Measurements from ENCODE around the gene THUMPD1. TPM values are rescaled to one million over a fixed set of nuclear protein-coding genes. Genes with fewer than 3 reads are reported as not detected.

THUMPD1 gene
- total and polyA plus RNA-seq, 2 of the 8 experiments (the other 6 are each of a cell fraction or from before 2014, with no cell fraction given): 31.6 to 49.4 TPM

DNA sequence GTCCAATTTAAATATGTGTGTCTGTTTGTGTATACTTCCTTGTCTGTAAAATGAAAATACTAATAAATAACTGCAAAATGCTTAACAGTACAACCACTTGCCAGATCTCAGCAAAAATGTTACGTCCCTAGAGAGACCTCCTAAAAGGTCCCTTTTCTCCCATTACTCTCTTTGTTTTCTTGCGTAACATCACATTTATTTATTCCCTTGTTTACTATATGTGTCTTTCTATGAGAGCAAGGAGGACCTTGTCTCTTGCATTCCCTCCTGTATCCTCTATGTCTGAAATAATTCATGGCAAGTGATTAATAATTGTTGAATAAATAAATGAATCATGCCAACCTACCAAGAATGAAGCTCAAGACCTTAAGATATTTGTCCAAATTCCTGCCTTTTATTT is 24.1 kb upstream of the THUMPD1 start:
- POLR2A ChIA-PET (ENCODE audit: partially characterized antibody): interaction anchor here (1.9 kb wide), 1 partner anchor 9 kb away, joined by 6 read pairs; no protein-coding TSS in a partner anchor
- Histone ChIP-seq H2BK20ac (ENCODE audit: low read length) (no peak overlapping the region), H4K91ac (replicated peaks; ENCODE audit: insufficient read length, low read length) (no peak overlapping the region), H2BK12ac (ENCODE audit: low read depth, low read length) (no peak overlapping the region), H3K4me2 (ENCODE audit: insufficient read depth in 1 of 2, low read depth in 2 of 2, low read length in 2 of 2) (no peak overlapping the region), H3K79me1 (ENCODE audit: low read depth, low read length) (no peaks in the 10 kb centered on the region), H3K18ac (ENCODE audit: extremely low read depth, low read length) (no peak overlapping the region), H3K4me3 (ENCODE audit: extremely low read depth in 1 of 4, insufficient read depth in 2 of 4, low read depth in 3 of 4, low read length in 4 of 4) (no peak overlapping the region), H3K23me2 (ENCODE audit: low read depth, low read length) (no peaks in the 10 kb centered on the region), H3K36me3 (ENCODE audit: control insufficient read depth in 2 of 4, insufficient read depth in 4 of 4, low read length in 3 of 4) (no peaks in the 10 kb centered on the region), H4K8ac (ENCODE audit: extremely low read depth, insufficient read depth, low read length) (no peak overlapping the region), H3K27me3 (replicated peaks in 1 of 4; ENCODE audit: control insufficient read depth in 3 of 4, extremely low read depth in 1 of 4, insufficient read depth in 3 of 4, low read length in 3 of 4) (no peaks in the 10 kb centered on the region; a peak in 1 of 7 replicates), H4K5ac (ENCODE audit: insufficient read length, low read depth, low read length) (no peak overlapping the region), H3K79me2 (ENCODE audit: control insufficient read depth in 1 of 2, insufficient read depth in 2 of 2, low read length in 2 of 2) (no peaks in the 10 kb centered on the region), H2AK5ac (ENCODE audit: low read depth, low read length) (no peak overlapping the region), H4K20me1 (replicated peaks in 1 of 2; ENCODE audit: control insufficient read depth in 1 of 2, insufficient read depth in 2 of 2, low read length in 2 of 2) (no peaks in the 10 kb centered on the region), H2AFZ (ENCODE audit: low read length) (no peak overlapping the region), H3K9me3 (ENCODE audit: insufficient read depth in 2 of 2, low read depth in 1 of 2, low read length in 1 of 2) (no peaks in the 10 kb centered on the region; a peak in 1 of 4 replicates), H3K56ac (replicated peaks; ENCODE audit: insufficient read length, low read depth, low read length) (no peak overlapping the region), H2BK15ac (ENCODE audit: low read length) (no peak overlapping the region), H2BK5ac (ENCODE audit: low read depth, low read length) (no peak overlapping the region), H3K4me1 (replicated peaks in 1 of 4; ENCODE audit: control insufficient read depth in 3 of 4, insufficient read depth in 4 of 4, low read length in 3 of 4) (no peaks in the 10 kb centered on the region; a peak in 1 of 7 replicates), H3K27ac (ENCODE audit: low read depth, low read length) (no peak overlapping the region), H3K14ac (ENCODE audit: insufficient read length) (no peak overlapping the region), H3K4ac (replicated peaks; ENCODE audit: insufficient read length, low read depth, low read length) (no peak overlapping the region), H3K9ac (replicated peaks in 1 of 4; ENCODE audit: extremely low read depth in 1 of 4, low read depth in 3 of 4, low read length in 3 of 4) (no peak overlapping the region), H3K23ac (ENCODE audit: insufficient read length) (no peak overlapping the region), H2BK120ac (replicated peaks; ENCODE audit: low read depth, low read length) (no peak overlapping the region)
- CTCF ChIA-PET (ENCODE audit: partially characterized antibody): interaction anchor here (0.6 to 1.8 kb wide), 2 partner anchors 8 to 283 kb away, joined by 3 to 12 read pairs; no protein-coding TSS in a partner anchor
- DNase-seq (ENCODE audit: low read depth in 1 of 2, low spot score in 2 of 2) (no peak), FAIRE-seq (no peak)
- WGBS, 2 experiments (ENCODE audit: extremely low coverage in 1 of 2, insufficient coverage in 1 of 2, insufficient read length in 1 of 2, insufficient replicate concordance in 2 of 2, low coverage in 1 of 2, low lambda C conversion rate in 2 of 2, missing lambda C conversion rate in 1 of 2): 92% methylated on average over 2 of the region's 2 CpGs; no CpG with 5 or more reads in 1 of the 2 experiments
- TF ChIP-seq, protein P1, sequence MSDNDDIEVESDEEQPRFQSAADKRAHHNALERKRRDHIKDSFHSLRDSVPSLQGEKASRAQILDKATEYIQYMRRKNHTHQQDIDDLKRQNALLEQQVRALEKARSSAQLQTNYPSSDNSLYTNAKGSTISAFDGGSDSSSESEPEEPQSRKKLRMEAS (IDR thresholded peaks at IDR 0.05): no peak
